A549 (cell line): Measurements from ENCODE around the gene TNFRSF1B. TPM values are rescaled to one million over a fixed set of nuclear protein-coding genes. Genes with fewer than 3 reads are reported as not detected.

ENCODE experiments used
- ATAC-seq, 2 experiments: fragments of 200-7000 bp in 1 of 2; fragments of >200 bp in 1 of 2; cut with Nextera tagmentation in 1 of 2; cut with Tn5 transposase in 1 of 2; 3 replicates each; pipeline versions ENCODE4 v1.8.0 to v1.9.1; 2018 to 2020; ENCODE audit warnings: mild to moderate bottlenecking in 1 of 2, moderate library complexity in 1 of 2
- CTCF ChIA-PET: fragments of 300-600 bp; sonication (Branson Sonifier 250); formaldehyde crosslinking; extraction: SDS; loops from one replicate; lab custom pipeline; 2021; ENCODE audit warnings: antibody characterized with exemption, inconsistent platforms; lab: Yijun Ruan, JAX
- POLR2A ChIA-PET: fragments of 350-600 bp; formaldehyde crosslinking; extraction: SDS; loops from one replicate; lab custom pipeline; 2021; ENCODE audit warnings: antibody characterized with exemption, inconsistent platforms; lab: Yijun Ruan, JAX
- DNase-seq, 2 experiments: peaks; one replicate each; pipeline versions ENCODE4 v3.0.0 to v3.0.0-alpha.2; 2011 to 2016; ENCODE audit warnings: low read depth in 1 of 2, low spot score in 1 of 2
- FAIRE-seq: peaks from 2 replicates; lab custom pipeline; 2011; peaks lifted over from hg19 to GRCh38; lab: Jason Lieb, UNC
- H3K27ac ChIP-seq, 2 experiments: fragments of >200 bp; sonication (Bioruptor Twin); formaldehyde crosslinking; 3 replicates each; pipeline ENCODE4 v1.5.1; 2016 to 2017
- H3K4me1 ChIP-seq: fragments of >200 bp; sonication (Bioruptor Twin); formaldehyde crosslinking; 3 replicates; pipeline ENCODE4 v1.6.1; 2016
- H3K4me2 ChIP-seq: fragments of >200 bp; sonication (Bioruptor Twin); formaldehyde crosslinking; 3 replicates; pipeline ENCODE4 v1.6.1; 2016
- H3K4me3 ChIP-seq: fragments of >200 bp; sonication (Bioruptor Twin); formaldehyde crosslinking; 3 replicates; pipeline ENCODE4 v1.5.1; 2016
- H3K9me3 ChIP-seq: fragments of >200 bp; sonication (Bioruptor Twin); formaldehyde crosslinking; 3 replicates; pipeline ENCODE4 v1.6.1; 2016
- CEBPB ChIP-seq, 2 experiments: fragments of >200 bp in 1 of 2; sonication (Bioruptor Twin) in 1 of 2; formaldehyde crosslinking in 1 of 2; IDR thresholded peaks; 2 replicates each; pipeline ENCODE4 v1.6.1; 2012 to 2016
- EHMT2 ChIP-seq: fragments of 200-600 bp; sonication (generic); IDR thresholded peaks from 2 replicates; pipeline ENCODE4 v1.6.1; 2016; ENCODE audit warnings: antibody characterized with exemption, low read depth, mild to moderate bottlenecking, moderate library complexity
- HEYL ChIP-seq: fragments of 250-450 bp; sonication (Bioruptor Pico); IDR thresholded peaks from 2 replicates; pipeline ENCODE4 v1.8.0; 2021; ENCODE audit warnings: mild to moderate bottlenecking, moderate library complexity
- HOXA7 ChIP-seq: fragments of 250-450 bp; sonication (Bioruptor Pico); IDR thresholded peaks from 2 replicates; pipeline ENCODE4 v1.5.0; 2020; ENCODE audit warnings: mild to moderate bottlenecking, moderate library complexity
- JUNB ChIP-seq: fragments of >200 bp; sonication (Bioruptor Twin); formaldehyde crosslinking; IDR thresholded peaks from 2 replicates; pipeline ENCODE4 v1.6.1; 2016
- NFE2L2 ChIP-seq: fragments of 150-350 bp; conservative IDR thresholded peaks from 2 replicates; pipeline ENCODE4 v1.6.1; 2014; ENCODE audit warnings: low read length
- RAD21 ChIP-seq, 2 experiments: fragments of >200 bp in 1 of 2; sonication (Bioruptor Twin) in 1 of 2; formaldehyde crosslinking in 1 of 2; IDR thresholded peaks in 1 of 2; conservative IDR thresholded peaks in 1 of 2; 2 replicates in 1 of 2; 3 replicates in 1 of 2; pipeline ENCODE4 v1.6.1; 2012 to 2018; ENCODE audit warnings: inconsistent platforms in 1 of 2
- RARB ChIP-seq: fragments of 250-450 bp; sonication (Bioruptor Pico); IDR thresholded peaks from 2 replicates; pipeline ENCODE4 v1.8.0; 2021; ENCODE audit warnings: mild to moderate bottlenecking, moderate library complexity
- SREBF2 ChIP-seq: fragments of 450-650 bp; IDR thresholded peaks from 2 replicates; pipeline ENCODE4 v1.6.1; 2014; ENCODE audit warnings: mild to moderate bottlenecking, moderate library complexity
- ZC3H11A ChIP-seq: fragments of 450-650 bp; IDR thresholded peaks from 2 replicates; pipeline ENCODE4 v1.6.1; 2014; ENCODE audit warnings: antibody characterized with exemption, mild to moderate bottlenecking
- ZFP36 ChIP-seq: fragments of 450-650 bp; IDR thresholded peaks from 2 replicates; pipeline ENCODE4 v1.6.1; 2014; ENCODE audit warnings: borderline replicate concordance; ENCODE audit not compliant: partially characterized antibody
- WGBS: methylation state at CpG from one replicate; pipeline ENCODE4 v1.1.6; 2017; ENCODE audit errors: missing lambda C conversion rate; 5-methylcytosine and 5-hydroxymethylcytosine counted together
- polyA plus RNA-seq, 4 experiments: library from polyadenylated mRNA; depleted of rRNA in 3 of 4; stranded (reverse); fragments of >200 nt; fragmentation: RNase III in 1 of 4; extraction: RNeasy Plus Mini Kit Qiagen cat#74134 plus additional on column Dnase treatment in 1 of 4; gene quantifications; 2 replicates in 3 of 4; 3 replicates in 1 of 4; pipeline ENCODE4 v1.2.3, GENCODE V29; 2011 to 2017
- TF ChIP-seq, protein P1 (sequence below): fragments of >200 bp; sonication (Bioruptor Twin); formaldehyde crosslinking; IDR thresholded peaks from 3 replicates; pipeline ENCODE4 v1.5.1; 2016
- TF ChIP-seq, protein P2 (sequence below): IDR thresholded peaks from 2 replicates; pipeline ENCODE4 v1.6.1; 2012; ENCODE audit warnings: low read depth, borderline replicate concordance
- TF ChIP-seq, protein P3 (sequence below): fragments of >200 bp; sonication (Bioruptor Twin); formaldehyde crosslinking; IDR thresholded peaks from 3 replicates; pipeline ENCODE4 v1.6.1; 2016
- TF ChIP-seq, protein P4 (sequence below): fragments of 250-450 bp; sonication (Bioruptor Pico); IDR thresholded peaks from 2 replicates; pipeline ENCODE4 v1.5.0; 2020; ENCODE audit warnings: low read depth, mild to moderate bottlenecking, moderate library complexity
- TF ChIP-seq, protein P5 (sequence below): fragments of 250-450 bp; sonication (Bioruptor Pico); IDR thresholded peaks from 2 replicates; pipeline ENCODE4 v1.5.0; 2021; ENCODE audit warnings: mild to moderate bottlenecking, moderate library complexity, borderline replicate concordance
- TF ChIP-seq, protein P6 (sequence below): IDR thresholded peaks from 2 replicates; pipeline ENCODE4 v1.6.1; 2012
- TF ChIP-seq, protein P7 (sequence below): IDR thresholded peaks from 2 replicates; pipeline ENCODE4 v1.6.1; 2012

The TNFRSF1B gene
- polyA plus RNA-seq, 2 of the 4 experiments (the other 2 are of a cell fraction) = 0.05 to 0.06 TPM

DNA sequence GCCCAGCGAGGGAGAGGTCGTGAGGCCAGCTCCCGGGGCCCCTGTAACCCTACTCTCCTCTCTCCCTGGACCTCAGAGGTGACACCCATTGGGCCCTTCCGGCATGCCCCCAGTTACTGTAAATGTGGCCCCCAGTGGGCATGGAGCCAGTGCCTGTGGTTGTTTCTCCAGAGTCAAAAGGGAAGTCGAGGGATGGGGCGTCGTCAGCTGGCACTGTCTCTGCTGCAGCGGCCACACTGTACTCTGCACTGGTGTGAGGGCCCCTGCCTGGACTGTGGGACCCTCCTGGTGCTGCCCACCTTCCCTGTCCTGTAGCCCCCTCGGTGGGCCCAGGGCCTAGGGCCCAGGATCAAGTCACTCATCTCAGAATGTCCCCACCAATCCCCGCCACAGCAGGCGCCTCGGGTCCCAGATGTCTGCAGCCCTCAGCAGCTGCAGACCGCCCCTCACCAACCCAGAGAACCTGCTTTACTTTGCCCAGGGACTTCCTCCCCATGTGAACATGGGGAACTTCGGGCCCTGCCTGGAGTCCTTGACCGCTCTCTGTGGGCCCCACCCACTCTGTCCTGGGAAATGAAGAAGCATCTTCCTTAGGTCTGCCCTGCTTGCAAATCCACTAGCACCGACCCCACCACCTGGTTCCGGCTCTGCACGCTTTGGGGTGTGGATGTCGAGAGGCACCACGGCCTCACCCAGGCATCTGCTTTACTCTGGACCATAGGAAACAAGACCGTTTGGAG, 23.7 kb upstream of the TNFRSF1B start:
- CTCF ChIA-PET = interaction anchor here (5.4 kb wide), 1 partner anchor 19 kb away, joined by 31 read pairs; no protein-coding TSS in a partner anchor
- WGBS = 82% methylated on average over 16 of the region's 21 CpGs
- no peak overlapping the region for H3K4me3 ChIP-seq
- no peak for DNase-seq
- ATAC-seq = no peak
- H3K4me2 ChIP-seq = no peak overlapping the region
- H3K27ac ChIP-seq = no peak overlapping the region
- H3K4me1 ChIP-seq = no peaks in the 10 kb centered on the region
- H3K9me3 ChIP-seq = no peaks in the 10 kb centered on the region
- FAIRE-seq = no peak
- TF ChIP-seq ZFP36 (no peak), EHMT2 (no peak), CEBPB (IDR thresholded peaks at IDR 0.05) (no peak), RARB (CRISPR knock-in tag) (no peak), RAD21 (conservative IDR thresholded peaks at IDR 0.05 in 1 of 2, IDR thresholded peaks at IDR 0.05 in 1 of 2) (no peak), HOXA7 (CRISPR knock-in tag) (no peak), NFE2L2 (no peak), JUNB (no peak), ZC3H11A (no peak), HEYL (CRISPR knock-in tag) (no peak), SREBF2 (no peak)
- TF ChIP-seq, protein P1, sequence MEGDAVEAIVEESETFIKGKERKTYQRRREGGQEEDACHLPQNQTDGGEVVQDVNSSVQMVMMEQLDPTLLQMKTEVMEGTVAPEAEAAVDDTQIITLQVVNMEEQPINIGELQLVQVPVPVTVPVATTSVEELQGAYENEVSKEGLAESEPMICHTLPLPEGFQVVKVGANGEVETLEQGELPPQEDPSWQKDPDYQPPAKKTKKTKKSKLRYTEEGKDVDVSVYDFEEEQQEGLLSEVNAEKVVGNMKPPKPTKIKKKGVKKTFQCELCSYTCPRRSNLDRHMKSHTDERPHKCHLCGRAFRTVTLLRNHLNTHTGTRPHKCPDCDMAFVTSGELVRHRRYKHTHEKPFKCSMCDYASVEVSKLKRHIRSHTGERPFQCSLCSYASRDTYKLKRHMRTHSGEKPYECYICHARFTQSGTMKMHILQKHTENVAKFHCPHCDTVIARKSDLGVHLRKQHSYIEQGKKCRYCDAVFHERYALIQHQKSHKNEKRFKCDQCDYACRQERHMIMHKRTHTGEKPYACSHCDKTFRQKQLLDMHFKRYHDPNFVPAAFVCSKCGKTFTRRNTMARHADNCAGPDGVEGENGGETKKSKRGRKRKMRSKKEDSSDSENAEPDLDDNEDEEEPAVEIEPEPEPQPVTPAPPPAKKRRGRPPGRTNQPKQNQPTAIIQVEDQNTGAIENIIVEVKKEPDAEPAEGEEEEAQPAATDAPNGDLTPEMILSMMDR = no peak
- TF ChIP-seq, protein P2, sequence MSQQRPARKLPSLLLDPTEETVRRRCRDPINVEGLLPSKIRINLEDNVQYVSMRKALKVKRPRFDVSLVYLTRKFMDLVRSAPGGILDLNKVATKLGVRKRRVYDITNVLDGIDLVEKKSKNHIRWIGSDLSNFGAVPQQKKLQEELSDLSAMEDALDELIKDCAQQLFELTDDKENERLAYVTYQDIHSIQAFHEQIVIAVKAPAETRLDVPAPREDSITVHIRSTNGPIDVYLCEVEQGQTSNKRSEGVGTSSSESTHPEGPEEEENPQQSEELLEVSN = no peak
- TF ChIP-seq, protein P3, sequence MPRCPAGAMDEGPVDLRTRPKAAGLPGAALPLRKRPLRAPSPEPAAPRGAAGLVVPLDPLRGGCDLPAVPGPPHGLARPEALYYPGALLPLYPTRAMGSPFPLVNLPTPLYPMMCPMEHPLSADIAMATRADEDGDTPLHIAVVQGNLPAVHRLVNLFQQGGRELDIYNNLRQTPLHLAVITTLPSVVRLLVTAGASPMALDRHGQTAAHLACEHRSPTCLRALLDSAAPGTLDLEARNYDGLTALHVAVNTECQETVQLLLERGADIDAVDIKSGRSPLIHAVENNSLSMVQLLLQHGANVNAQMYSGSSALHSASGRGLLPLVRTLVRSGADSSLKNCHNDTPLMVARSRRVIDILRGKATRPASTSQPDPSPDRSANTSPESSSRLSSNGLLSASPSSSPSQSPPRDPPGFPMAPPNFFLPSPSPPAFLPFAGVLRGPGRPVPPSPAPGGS = no peak
- TF ChIP-seq, protein P4, sequence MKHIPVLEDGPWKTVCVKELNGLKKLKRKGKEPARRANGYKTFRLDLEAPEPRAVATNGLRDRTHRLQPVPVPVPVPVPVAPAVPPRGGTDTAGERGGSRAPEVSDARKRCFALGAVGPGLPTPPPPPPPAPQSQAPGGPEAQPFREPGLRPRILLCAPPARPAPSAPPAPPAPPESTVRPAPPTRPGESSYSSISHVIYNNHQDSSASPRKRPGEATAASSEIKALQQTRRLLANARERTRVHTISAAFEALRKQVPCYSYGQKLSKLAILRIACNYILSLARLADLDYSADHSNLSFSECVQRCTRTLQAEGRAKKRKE = no peak
- TF ChIP-seq, protein P5, sequence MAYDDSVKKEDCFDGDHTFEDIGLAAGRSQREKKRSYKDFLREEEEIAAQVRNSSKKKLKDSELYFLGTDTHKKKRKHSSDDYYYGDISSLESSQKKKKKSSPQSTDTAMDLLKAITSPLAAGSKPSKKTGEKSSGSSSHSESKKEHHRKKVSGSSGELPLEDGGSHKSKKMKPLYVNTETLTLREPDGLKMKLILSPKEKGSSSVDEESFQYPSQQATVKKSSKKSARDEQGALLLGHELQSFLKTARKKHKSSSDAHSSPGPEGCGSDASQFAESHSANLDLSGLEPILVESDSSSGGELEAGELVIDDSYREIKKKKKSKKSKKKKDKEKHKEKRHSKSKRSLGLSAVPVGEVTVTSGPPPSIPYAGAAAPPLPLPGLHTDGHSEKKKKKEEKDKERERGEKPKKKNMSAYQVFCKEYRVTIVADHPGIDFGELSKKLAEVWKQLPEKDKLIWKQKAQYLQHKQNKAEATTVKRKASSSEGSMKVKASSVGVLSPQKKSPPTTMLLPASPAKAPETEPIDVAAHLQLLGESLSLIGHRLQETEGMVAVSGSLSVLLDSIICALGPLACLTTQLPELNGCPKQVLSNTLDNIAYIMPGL (CRISPR knock-in tag) = no peak
- TF ChIP-seq, protein P6, sequence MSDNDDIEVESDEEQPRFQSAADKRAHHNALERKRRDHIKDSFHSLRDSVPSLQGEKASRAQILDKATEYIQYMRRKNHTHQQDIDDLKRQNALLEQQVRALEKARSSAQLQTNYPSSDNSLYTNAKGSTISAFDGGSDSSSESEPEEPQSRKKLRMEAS = no peak
- TF ChIP-seq, protein P7, sequence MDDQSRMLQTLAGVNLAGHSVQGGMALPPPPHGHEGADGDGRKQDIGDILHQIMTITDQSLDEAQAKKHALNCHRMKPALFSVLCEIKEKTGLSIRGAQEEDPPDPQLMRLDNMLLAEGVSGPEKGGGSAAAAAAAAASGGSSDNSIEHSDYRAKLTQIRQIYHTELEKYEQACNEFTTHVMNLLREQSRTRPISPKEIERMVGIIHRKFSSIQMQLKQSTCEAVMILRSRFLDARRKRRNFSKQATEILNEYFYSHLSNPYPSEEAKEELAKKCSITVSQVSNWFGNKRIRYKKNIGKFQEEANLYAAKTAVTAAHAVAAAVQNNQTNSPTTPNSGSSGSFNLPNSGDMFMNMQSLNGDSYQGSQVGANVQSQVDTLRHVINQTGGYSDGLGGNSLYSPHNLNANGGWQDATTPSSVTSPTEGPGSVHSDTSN = no peak
- TF ChIP-seq, all 56 proteins: peak for 0
- POLR2A ChIA-PET = no interaction called here
